SJSA1 (cell line): ENCODE data around the gene PIAS1. TPM values are rescaled to one million over a fixed set of nuclear protein-coding genes. Genes with fewer than 3 reads are reported as not detected.

ENCODE experiments used
- DNase-seq, 2 experiments: peaks; one replicate each; pipeline ENCODE4 v3.0.0-alpha.2; 2015 to 2020; ENCODE audit warnings: low spot score in 2 of 2, low read depth in 1 of 2
- H3K27ac ChIP-seq: fragments of 250-450 bp; sonication (Bioruptor Pico); 2 replicates; pipeline ENCODE4 v1.5.1; 2020; ENCODE audit warnings: mild to moderate bottlenecking, moderate library complexity
- H3K27me3 ChIP-seq: fragments of 250-450 bp; sonication (Bioruptor Pico); replicated peaks from 2 replicates; pipeline ENCODE4 v1.5.1; 2020; ENCODE audit warnings: mild to moderate bottlenecking, moderate library complexity
- H3K36me3 ChIP-seq: fragments of 250-450 bp; sonication (Bioruptor Pico); 2 replicates; pipeline ENCODE4 v1.5.1; 2020; ENCODE audit warnings: mild to moderate bottlenecking
- H3K4me1 ChIP-seq: fragments of 250-450 bp; sonication (Bioruptor Pico); replicated peaks from 2 replicates; pipeline ENCODE4 v1.6.1; 2021; ENCODE audit warnings: mild to moderate bottlenecking
- H3K4me3 ChIP-seq: fragments of 250-450 bp; sonication (Bioruptor Pico); 2 replicates; pipeline ENCODE4 v1.5.1; 2020; ENCODE audit warnings: mild to moderate bottlenecking
- H3K9me3 ChIP-seq: fragments of 250-450 bp; sonication (Bioruptor Pico); replicated peaks from 2 replicates; pipeline ENCODE4 v1.5.1; 2020; ENCODE audit warnings: mild to moderate bottlenecking
- total RNA-seq: library from RNA; depleted of rRNA; stranded (reverse); fragments of >200 nt; shearing (Covaris generic); gene quantifications from 2 replicates; pipeline ENCODE4 v1.2.3, GENCODE V29; 2014

Gene PIAS1
- total RNA-seq, 1 experiment from 2014 or later, result 21.2 TPM

DNA sequence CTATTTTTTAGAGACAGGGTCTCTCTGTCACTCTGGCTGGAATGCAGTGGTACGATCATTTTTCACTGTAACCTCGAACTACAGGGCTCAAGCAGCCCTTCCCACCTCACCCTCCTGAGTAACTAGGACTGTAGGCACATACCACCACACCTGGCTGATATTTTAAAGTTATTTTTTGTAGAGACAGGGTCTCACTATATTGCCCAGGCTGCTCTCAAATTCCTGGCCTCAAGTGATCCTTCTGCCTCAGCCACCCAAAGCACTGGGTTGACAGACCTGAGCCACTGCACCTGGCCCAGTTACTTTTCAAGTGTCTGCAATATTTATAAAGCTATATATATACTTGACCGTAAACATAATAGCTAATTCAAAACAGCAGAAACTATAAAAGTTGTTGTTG is 75.0 kb downstream of the PIAS1 start:
- Histone ChIP-seq H3K27me3 (no peaks in the 10 kb centered on the region), H3K4me3 (no peak overlapping the region), H3K9me3 (no peaks in the 10 kb centered on the region), H3K4me1 (no peaks in the 10 kb centered on the region), H3K27ac (no peak overlapping the region), H3K36me3 (no peaks in the 10 kb centered on the region)
- DNase-seq, result no peak

DNA sequence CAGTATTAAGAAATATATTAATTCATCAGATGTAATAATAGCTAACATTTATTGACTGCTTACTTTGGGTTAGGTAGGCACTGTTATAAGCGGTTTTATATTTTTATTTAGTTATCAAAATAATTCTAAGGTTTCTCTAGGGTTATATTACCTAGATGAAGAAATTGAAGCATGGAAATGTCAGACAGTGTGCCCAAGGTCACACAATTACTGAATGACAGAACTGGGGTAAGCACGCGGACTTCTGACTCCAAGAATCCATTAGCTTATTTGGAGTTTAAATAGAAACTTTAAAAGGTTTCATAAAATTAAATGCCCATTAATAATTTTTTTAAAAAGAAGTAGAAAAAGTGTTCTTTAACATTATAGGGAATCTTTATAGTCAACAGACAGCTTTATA is 76.7 kb downstream of the PIAS1 start:
- DNase-seq, result no peak
- no peaks in the 10 kb centered on the region for H3K4me1 ChIP-seq
- H3K36me3 ChIP-seq, result no peaks in the 10 kb centered on the region
- no peaks in the 10 kb centered on the region for H3K27me3 ChIP-seq
- H3K4me3 ChIP-seq, result no peak overlapping the region
- H3K9me3 ChIP-seq, result no peaks in the 10 kb centered on the region
- no peak overlapping the region for H3K27ac ChIP-seq

DNA sequence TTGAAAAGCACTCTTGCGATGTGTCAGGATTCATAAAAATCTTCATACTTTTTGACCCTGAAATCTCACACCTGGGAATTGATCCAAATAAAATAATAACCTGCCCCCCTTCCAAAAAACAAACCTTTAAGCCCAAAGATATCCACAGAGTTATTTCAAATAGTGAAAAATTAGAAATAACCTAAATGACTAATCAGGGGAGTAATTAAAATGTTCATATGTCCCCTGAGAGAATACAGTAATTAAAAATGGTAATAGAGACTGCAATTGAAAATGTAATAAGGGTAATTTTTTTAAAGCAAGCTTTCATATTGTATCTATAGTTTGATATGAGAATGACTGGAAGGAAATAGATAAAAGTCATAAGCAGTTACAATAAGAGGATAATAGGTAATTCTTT is 83.0 kb downstream of the PIAS1 start:
- no peak overlapping the region for H3K27ac ChIP-seq

DNA sequence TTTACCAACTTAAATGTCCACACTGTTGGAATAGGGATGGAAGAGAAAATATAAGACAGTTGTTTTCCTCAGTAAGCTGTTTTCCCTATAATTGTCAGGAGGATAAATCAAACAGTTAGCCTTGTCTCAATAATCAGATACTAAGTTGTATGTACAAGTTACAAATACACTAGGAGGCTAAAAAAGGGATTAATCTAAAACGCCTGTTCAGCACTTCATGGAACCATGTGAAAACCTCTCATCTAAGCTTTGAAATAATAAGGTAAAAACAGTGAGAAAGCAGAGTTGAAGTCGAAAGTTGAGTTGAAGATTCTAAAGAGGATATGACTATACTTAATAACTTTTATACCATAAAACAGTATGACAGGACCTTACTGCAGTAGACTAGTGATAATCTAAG is 89.0 kb downstream of the PIAS1 start:
- no peak for DNase-seq
- H3K4me3 ChIP-seq, result no peak overlapping the region
- no peaks in the 10 kb centered on the region for H3K27me3 ChIP-seq
- H3K4me1 ChIP-seq, result no peaks in the 10 kb centered on the region
- no peaks in the 10 kb centered on the region for H3K9me3 ChIP-seq
- peaks cover 27% of the 10 kb centered on the region for H3K36me3 ChIP-seq
- H3K27ac ChIP-seq, result no peak overlapping the region

More for the DNA sequence above, 83.0 kb downstream of the PIAS1 start:
- DNase-seq, result no peak
- Histone ChIP-seq H3K4me3 (no peak overlapping the region), H3K27me3 (no peaks in the 10 kb centered on the region), H3K9me3 (no peaks in the 10 kb centered on the region), H3K36me3 (peaks cover 5% of the 10 kb centered on the region; the same call in 1 of the 2 replicates), H3K4me1 (no peaks in the 10 kb centered on the region)

DNA sequence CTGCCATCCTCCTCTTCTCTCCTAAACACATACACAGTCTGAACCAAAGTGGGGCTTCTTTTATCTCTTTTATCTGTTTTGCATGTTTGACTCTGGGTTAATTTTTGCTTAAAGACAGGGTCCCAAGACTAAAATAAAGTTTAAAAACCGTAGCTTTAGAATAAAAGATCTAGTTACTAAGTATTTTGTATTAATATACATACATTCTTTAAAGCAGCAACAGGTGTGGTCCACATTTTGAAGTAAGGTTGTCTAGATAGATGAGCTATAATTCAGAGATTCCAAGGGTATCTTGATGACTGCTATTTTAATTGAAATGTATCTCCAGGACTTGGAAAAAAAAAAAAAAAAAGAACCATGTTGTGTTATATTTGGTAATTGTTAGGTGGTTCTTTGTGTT is 89.7 kb downstream of the PIAS1 start:
- no peak overlapping the region for H3K4me3 ChIP-seq
- DNase-seq, result no peak
- H3K4me1 ChIP-seq, result no peaks in the 10 kb centered on the region; the same call in 1 of the 2 replicates
- H3K27ac ChIP-seq, result no peak overlapping the region
- peaks cover 27% of the 10 kb centered on the region for H3K36me3 ChIP-seq
- H3K9me3 ChIP-seq, result no peaks in the 10 kb centered on the region
- H3K27me3 ChIP-seq, result no peaks in the 10 kb centered on the region

DNA sequence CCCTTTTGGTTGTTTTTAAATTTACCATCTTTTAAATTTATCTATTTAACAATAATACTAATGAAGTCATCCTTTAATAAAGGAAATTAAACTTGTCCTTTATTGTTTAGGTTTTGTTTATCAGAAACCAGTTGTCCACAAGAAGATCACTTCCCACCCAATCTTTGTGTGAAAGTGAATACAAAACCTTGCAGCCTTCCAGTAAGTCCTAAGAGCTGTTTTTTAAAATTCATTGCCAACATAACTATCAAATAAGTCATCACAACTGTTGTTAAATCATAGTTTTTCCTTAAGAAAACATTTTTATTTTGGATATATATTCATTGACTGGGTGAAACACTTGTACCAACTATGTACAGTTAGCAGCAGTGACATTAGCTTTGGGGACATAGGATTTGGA is 91.6 kb downstream of the PIAS1 start:
- Histone ChIP-seq H3K4me1 (no peaks in the 10 kb centered on the region; the same call in 1 of the 2 replicates), H3K4me3 (no peak overlapping the region), H3K27ac (no peak overlapping the region), H3K27me3 (no peaks in the 10 kb centered on the region), H3K36me3 (peaks cover 22% of the 10 kb centered on the region), H3K9me3 (no peaks in the 10 kb centered on the region)
- no peak for DNase-seq

DNA sequence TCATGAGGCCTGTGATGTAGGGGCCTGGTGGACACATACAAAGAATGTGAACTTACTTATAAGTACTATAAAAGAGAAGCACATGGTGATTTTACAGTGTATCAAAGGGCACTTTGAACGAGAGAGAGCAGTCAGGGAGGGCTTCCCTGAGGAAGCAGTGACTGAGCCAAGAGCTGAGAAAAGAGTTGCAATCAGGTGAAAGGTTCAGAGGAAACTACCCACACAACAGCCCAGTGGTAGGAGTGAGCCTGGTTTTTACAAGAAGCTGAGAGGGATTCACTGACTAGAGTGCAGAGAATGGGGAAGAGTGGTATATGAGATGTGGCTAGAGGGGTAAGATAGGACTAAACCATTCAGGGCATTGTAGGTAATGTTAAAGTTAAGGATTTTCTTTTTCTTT is 93.9 kb downstream of the PIAS1 start:
- Histone ChIP-seq H3K4me1 (peaks cover 4% of the 10 kb centered on the region; the same call in 1 of the 2 replicates), H3K9me3 (no peaks in the 10 kb centered on the region), H3K27me3 (no peaks in the 10 kb centered on the region), H3K36me3 (peaks cover 22% of the 10 kb centered on the region), H3K27ac (no peak overlapping the region), H3K4me3 (no peak overlapping the region)
- DNase-seq, result no peak

DNA sequence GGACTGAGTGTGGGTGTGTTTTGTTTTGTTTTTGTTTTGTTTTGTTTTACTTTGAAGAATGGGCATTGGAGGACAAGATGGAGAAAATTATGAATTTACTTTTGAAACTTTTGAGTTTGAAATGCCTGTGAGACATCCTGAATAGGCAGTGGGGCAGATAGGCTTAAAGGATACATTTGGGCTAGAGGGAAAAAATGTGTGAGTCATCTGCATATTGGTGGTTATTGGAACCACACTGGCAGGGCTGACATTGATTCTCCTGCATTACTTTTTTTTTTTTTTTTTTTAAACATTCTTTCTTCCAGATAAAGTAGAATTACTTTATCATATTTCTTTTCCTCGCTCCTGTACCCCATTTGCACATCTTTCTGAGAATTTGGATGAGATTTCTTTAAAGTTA is 94.9 kb downstream of the PIAS1 start:
- no peak overlapping the region for H3K27ac ChIP-seq
- H3K9me3 ChIP-seq, result no peaks in the 10 kb centered on the region
- no peak for DNase-seq

DNA sequence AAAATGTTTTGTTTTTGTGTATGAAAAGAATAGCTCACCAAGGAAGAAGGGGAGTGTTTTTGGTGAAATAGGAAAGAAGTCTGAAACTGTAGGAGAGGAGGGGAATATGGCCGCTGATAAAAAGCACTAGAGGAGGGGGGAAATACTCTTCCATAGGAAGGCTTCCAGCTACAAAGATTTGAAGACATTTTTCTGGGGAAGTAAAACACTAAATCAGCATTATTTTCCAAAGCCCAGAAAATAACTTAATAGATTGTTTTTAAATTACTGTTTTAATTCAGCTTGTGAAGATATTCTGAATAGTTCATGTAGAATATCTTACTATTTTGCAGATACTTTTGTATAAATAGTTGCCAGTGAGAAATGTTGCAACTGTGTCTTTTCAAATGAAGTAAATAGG is 96.1 kb downstream of the PIAS1 start:
- Histone ChIP-seq H3K9me3 (no peaks in the 10 kb centered on the region), H3K36me3 (peaks cover 41% of the 10 kb centered on the region), H3K4me3 (no peak overlapping the region), H3K4me1 (peaks cover 4% of the 10 kb centered on the region; the same call in 1 of the 2 replicates), H3K27ac (no peak overlapping the region), H3K27me3 (no peaks in the 10 kb centered on the region)
- no peak for DNase-seq

More for the DNA sequence above, 94.9 kb downstream of the PIAS1 start:
- no peaks in the 10 kb centered on the region for H3K27me3 ChIP-seq
- peaks cover 4% of the 10 kb centered on the region; the same call in 1 of the 2 replicates for H3K4me1 ChIP-seq
- no peak overlapping the region for H3K4me3 ChIP-seq
- H3K36me3 ChIP-seq, result peaks cover 31% of the 10 kb centered on the region

DNA sequence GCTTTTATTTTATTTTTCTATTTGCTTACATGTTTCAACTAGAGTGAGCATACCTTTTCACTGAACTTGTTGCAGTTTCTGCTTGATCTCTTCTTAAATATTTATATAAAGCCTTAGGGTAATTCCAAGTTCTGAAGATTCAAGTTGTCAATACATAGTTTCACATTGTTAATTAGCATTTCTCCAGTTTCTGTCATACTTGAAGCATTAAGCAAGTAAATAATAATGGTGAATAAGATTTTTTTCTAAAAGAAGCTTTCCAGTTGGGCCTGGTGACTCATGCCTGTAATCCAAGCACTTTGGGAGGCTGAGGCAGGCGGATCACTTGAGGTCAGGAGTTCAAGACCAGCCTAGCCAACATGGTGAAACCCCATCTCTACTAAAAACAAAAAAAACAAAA is 97.2 kb downstream of the PIAS1 start:
- Histone ChIP-seq H3K36me3 (peaks cover 42% of the 10 kb centered on the region), H3K27ac (no peak overlapping the region), H3K4me3 (no peak overlapping the region), H3K4me1 (peaks cover 4% of the 10 kb centered on the region; the same call in 1 of the 2 replicates), H3K27me3 (no peaks in the 10 kb centered on the region), H3K9me3 (no peaks in the 10 kb centered on the region)
- peak in 1 of 2 experiments; percentile 29 for DNase-seq

DNA sequence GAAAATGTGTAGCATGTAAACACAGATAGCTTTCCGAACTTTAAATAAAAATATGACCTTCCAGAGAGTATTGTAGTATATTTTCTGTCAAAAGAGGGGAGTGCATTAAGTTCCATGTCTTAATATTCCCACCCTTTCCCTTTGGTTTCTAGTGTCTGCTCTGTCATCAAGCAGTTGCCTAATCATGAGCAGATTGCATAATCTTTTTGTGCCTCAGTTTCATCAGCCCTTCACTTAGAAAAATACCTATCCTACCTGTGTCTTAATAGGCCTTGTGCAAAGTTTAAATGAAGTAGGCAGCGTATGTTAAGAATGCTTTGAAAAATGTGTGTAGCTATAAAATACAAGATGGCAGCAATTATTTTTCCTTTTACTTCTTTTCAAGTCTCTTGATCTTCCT is 98.2 kb downstream of the PIAS1 start:
- Histone ChIP-seq H3K27ac (no peak overlapping the region), H3K4me3 (no peak overlapping the region), H3K27me3 (no peaks in the 10 kb centered on the region), H3K4me1 (peaks cover 4% of the 10 kb centered on the region; the same call in 1 of the 2 replicates), H3K36me3 (peaks cover 32% of the 10 kb centered on the region), H3K9me3 (no peaks in the 10 kb centered on the region)
- no peak for DNase-seq

DNA sequence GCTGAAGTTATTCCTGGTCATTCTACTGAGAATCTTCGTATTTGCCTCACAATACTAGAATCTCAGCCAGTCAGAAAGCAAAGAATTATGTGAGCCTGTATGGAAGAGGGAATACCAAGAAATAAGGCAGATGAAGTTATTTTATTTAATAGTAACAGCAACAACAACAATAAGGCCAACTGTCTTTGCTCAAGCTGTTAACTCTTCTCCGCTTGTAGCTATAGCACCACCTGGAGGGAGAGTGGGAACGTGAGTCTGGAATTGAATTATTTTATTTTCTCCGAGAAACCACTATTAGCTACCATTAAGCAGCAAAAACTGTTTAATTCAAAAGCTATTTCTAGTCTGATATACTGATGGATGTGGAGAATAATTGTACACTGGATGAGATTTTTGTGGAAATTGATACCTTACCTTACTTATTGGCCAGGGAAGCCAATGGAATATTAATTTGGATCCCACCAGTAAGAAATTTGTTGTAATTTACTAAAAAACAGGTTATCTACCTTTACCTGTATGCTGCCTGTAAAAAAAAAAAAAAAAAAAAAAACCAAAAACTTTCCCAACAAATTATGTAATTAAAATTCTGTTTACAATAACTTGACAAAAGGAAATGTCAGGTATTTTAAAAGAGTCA is 100.9 kb downstream of the PIAS1 start:
- Histone ChIP-seq H3K4me1 (0 out of 2 replicates have a peak, but pooled peaks cover 4% of the 10 kb centered on the region), H3K27ac (no peak overlapping the region), H3K36me3 (peaks cover 34% of the 10 kb centered on the region), H3K27me3 (no peaks in the 10 kb centered on the region), H3K4me3 (no peak overlapping the region), H3K9me3 (no peaks in the 10 kb centered on the region)
- peak in 1 of 2 experiments; percentile 57 for DNase-seq

DNA sequence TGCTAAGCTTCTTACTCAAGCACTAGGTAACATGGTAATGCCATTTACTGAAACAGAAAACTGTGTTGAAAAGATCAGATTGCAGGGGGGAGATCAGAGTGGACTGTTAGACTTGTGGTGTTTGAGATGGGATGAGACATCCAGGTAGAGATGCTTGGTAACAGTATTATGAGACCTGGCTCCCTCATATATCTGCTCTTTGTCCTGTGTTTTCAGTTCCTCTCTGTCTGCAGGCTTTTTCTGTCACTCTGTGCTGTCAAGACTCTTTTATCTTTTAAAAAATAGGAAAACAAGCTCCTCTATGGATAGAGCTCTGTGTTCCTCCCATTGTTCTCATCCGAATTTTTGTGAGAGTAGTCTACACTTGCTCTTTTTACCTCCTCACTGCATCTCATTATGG is 103.0 kb downstream of the PIAS1 start:
- H3K4me1 ChIP-seq, result no peaks in the 10 kb centered on the region
- H3K27ac ChIP-seq, result no peak overlapping the region
- no peaks in the 10 kb centered on the region for H3K27me3 ChIP-seq
- no peaks in the 10 kb centered on the region for H3K9me3 ChIP-seq
- H3K36me3 ChIP-seq, result peaks cover 41% of the 10 kb centered on the region
- no peak for DNase-seq
- H3K4me3 ChIP-seq, result no peak overlapping the region

DNA sequence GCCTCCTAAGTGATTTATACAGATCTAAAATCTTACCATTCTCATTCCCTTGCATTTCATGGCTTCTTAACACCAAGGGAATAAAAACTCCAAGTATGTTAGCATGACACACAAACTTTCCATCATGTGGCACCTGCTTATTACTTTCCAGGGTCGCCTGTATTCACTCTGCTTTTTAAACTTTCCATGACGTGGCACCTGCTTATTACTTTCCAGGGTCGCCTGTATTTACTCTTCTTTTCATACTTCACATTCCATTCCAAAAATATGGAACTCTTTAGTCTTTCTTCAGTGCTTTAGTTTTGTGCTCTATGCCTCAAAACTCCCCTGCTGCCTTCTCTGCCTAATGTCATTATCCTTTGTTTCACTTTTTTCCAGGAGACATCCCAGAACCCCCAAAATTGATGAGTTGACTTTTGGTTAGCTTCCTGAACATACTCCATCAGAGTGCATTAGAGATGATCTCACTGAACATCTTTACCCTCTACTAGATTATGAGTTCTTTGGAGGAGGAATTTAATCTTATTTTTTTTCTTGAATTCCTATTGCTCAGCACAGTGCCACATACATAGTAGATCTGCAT is 104.0 kb downstream of the PIAS1 start:
- H3K27me3 ChIP-seq, result no peaks in the 10 kb centered on the region
- no peaks in the 10 kb centered on the region for H3K9me3 ChIP-seq
- no peak overlapping the region for H3K27ac ChIP-seq
- H3K36me3 ChIP-seq, result peaks cover 41% of the 10 kb centered on the region
- no peaks in the 10 kb centered on the region for H3K4me1 ChIP-seq
- H3K4me3 ChIP-seq, result no peak overlapping the region
- DNase-seq, result no peak
